Hepatocyte (in vitro differentiated cells): ENCODE data around the gene POU4F1. TPM values are rescaled to one million over a fixed set of nuclear protein-coding genes. Genes with fewer than 3 reads are reported as not detected.

Experiments
- DNase-seq: peaks from one replicate; pipeline ENCODE4 v3.0.0-alpha.2; 2016; ENCODE audit warnings: low spot score
- H2AFZ ChIP-seq: fragments of 200-600 bp; sonication (generic); 2 replicates; pipeline ENCODE4 v1.6.0; 2016; ENCODE audit warnings: antibody characterized with exemption, mild to moderate bottlenecking
- H3K27ac ChIP-seq: fragments of 200-600 bp; sonication (generic); 2 replicates; pipeline ENCODE4 v1.5.1; 2016; ENCODE audit warnings: mild to moderate bottlenecking
- H3K27me3 ChIP-seq: fragments of 200-600 bp; sonication (generic); 2 replicates; pipeline ENCODE4 v1.6.1; 2016
- H3K36me3 ChIP-seq: fragments of 200-600 bp; sonication (generic); replicated peaks from 2 replicates; pipeline ENCODE4 v1.5.1; 2016; ENCODE audit warnings: low read depth; ENCODE audit not compliant: insufficient read depth
- H3K4me1 ChIP-seq: fragments of 200-600 bp; sonication (generic); 2 replicates; pipeline ENCODE4 v1.5.1; 2016; ENCODE audit warnings: mild to moderate bottlenecking, moderate library complexity; ENCODE audit not compliant: insufficient read depth
- H3K4me2 ChIP-seq: fragments of 200-600 bp; sonication (generic); 2 replicates; pipeline ENCODE4 v1.6.0; 2016
- H3K4me3 ChIP-seq: fragments of 200-600 bp; sonication (generic); 2 replicates; pipeline ENCODE4 v1.5.1; 2016; ENCODE audit warnings: mild to moderate bottlenecking
- H3K79me2 ChIP-seq: fragments of 200-600 bp; sonication (generic); 2 replicates; pipeline ENCODE4 v1.6.0; 2017; ENCODE audit warnings: mild to moderate bottlenecking
- H3K9me2 ChIP-seq: fragments of 200-600 bp; sonication (generic); replicated peaks from 2 replicates; pipeline ENCODE4 v1.6.0; 2017; ENCODE audit warnings: mild to moderate bottlenecking; ENCODE audit not compliant: insufficient read depth
- H3K9me3 ChIP-seq: fragments of 200-600 bp; sonication (generic); 2 replicates; pipeline ENCODE4 v1.5.1; 2016; ENCODE audit warnings: low read depth, mild to moderate bottlenecking
- H4K20me1 ChIP-seq: fragments of 200-600 bp; sonication (generic); 2 replicates; pipeline ENCODE4 v1.6.0; 2016; ENCODE audit warnings: mild to moderate bottlenecking; ENCODE audit not compliant: insufficient read depth, poor library complexity, severe bottlenecking
- CTCF ChIP-seq: fragments of 200-600 bp; sonication (generic); IDR thresholded peaks from 2 replicates; pipeline ENCODE4 v1.5.1; 2016; ENCODE audit warnings: antibody characterized with exemption, mild to moderate bottlenecking; ENCODE audit not compliant: poor library complexity
- EZH2 ChIP-seq: fragments of 200-600 bp; sonication (generic); IDR thresholded peaks from 2 replicates; pipeline ENCODE4 v1.6.1; 2016; ENCODE audit warnings: antibody characterized with exemption, mild to moderate bottlenecking, borderline replicate concordance
- EZH2phosphoT487 ChIP-seq: fragments of 200-600 bp; sonication (generic); IDR thresholded peaks from one replicate; pipeline ENCODE4 v1.6.1; 2018; ENCODE audit warnings: antibody characterized with exemption, mild to moderate bottlenecking, low read depth, moderate library complexity; ENCODE audit not compliant: unreplicated experiment, severe bottlenecking
- WGBS: methylation state at CpG from one replicate; pipeline ENCODE4 v1.1.6; 2016; ENCODE audit warnings: low lambda C conversion rate; ENCODE audit errors: missing lambda C conversion rate; 5-methylcytosine and 5-hydroxymethylcytosine counted together
- polyA plus RNA-seq: library from polyadenylated mRNA; unstranded; fragments of >200 nt; fragmentation: Nextera tagmentation; extraction: Ambion mirVana; gene quantifications from 2 replicates; pipeline ENCODE4 v1.2.1, GENCODE V29; 2016
- total RNA-seq: library from RNA; depleted of rRNA; stranded (reverse); fragments of >200 nt; gene quantifications from 2 replicates; pipeline ENCODE4 v1.2.3, GENCODE V29; 2014

The POU4F1 gene
- total and polyA plus RNA-seq, 2 experiments from 2014 or later: 0.16 to 0.17 TPM

GRCh38 chr13:78601124-78601873 is 2.1 kb downstream of the POU4F1 start:
- no peak overlapping the region for H3K4me3 ChIP-seq
- H2AFZ ChIP-seq: peak overlapping the region; percentile 68
- H4K20me1 ChIP-seq: no peaks in the 10 kb centered on the region

GRCh38 chr13:78600280-78600883 is 3.0 kb downstream of the POU4F1 start:
- Histone ChIP-seq H3K4me1 (peaks cover 27% of the 10 kb centered on the region), H3K27ac (no peak overlapping the region), H2AFZ (no peak overlapping the region), H3K9me2 (no peaks in the 10 kb centered on the region), H3K27me3 (peaks cover 95% of the 10 kb centered on the region), H4K20me1 (no peaks in the 10 kb centered on the region), H3K9me3 (no peaks in the 10 kb centered on the region), H3K4me2 (no peak overlapping the region), H3K36me3 (no peaks in the 10 kb centered on the region), H3K79me2 (no peaks in the 10 kb centered on the region), H3K4me3 (no peak overlapping the region)
- 12% methylated on average over 13 of the region's 13 CpGs for WGBS
- TF ChIP-seq EZH2phosphoT487 (peak; percentile 45), EZH2 (no peak)
- no peak for DNase-seq

More at GRCh38 chr13:78601124-78601873, 2.1 kb downstream of the POU4F1 start:
- peaks cover 18% of the 10 kb centered on the region for H3K4me1 ChIP-seq
- H3K9me2 ChIP-seq: no peaks in the 10 kb centered on the region
- DNase-seq: peak; percentile 55
- peak overlapping the region; percentile 79 for H3K4me2 ChIP-seq
- TF ChIP-seq CTCF: peak; percentile 16
- peak; percentile 79 for TF ChIP-seq EZH2phosphoT487
- peak; percentile 66 for TF ChIP-seq EZH2
- H3K27ac ChIP-seq: no peak overlapping the region
- H3K9me3 ChIP-seq: no peaks in the 10 kb centered on the region
- no peaks in the 10 kb centered on the region for H3K79me2 ChIP-seq
- no peaks in the 10 kb centered on the region for H3K36me3 ChIP-seq
- H3K27me3 ChIP-seq: peaks cover 95% of the 10 kb centered on the region
- 3% methylated on average over 55 of the region's 58 CpGs for WGBS

- WGBS: 24% methylated on average over 6 of the region's 6 CpGs
- TF ChIP-seq EZH2 (no peak), EZH2phosphoT487 (no peak), CTCF (no peak)
- Histone ChIP-seq H3K27me3 (peaks cover 95% of the 10 kb centered on the region), H3K4me3 (no peak overlapping the region), H3K36me3 (no peaks in the 10 kb centered on the region), H4K20me1 (no peaks in the 10 kb centered on the region), H3K9me2 (no peaks in the 10 kb centered on the region), H3K9me3 (no peaks in the 10 kb centered on the region), H3K4me2 (no peak overlapping the region), H3K79me2 (no peaks in the 10 kb centered on the region), H3K4me1 (peaks cover 27% of the 10 kb centered on the region), H3K27ac (no peak overlapping the region), H2AFZ (no peak overlapping the region)
- no peak for DNase-seq
Observed at GRCh38 chr13:78599645-78600279, 3.6 kb downstream of the POU4F1 start.
